NCI-H748 (cell line): ENCODE data around the gene S100G.
"Not testable (repeated sequence)": the region's sequence is repeated elsewhere in the genome, so short reads cannot be mapped to it uniquely, and the experiment has no call there.

ENCODE experiments used
- DNase-seq: peaks from one replicate; lab custom pipeline; 2025; ENCODE audit not compliant: unreplicated experiment; lab: John Stamatoyannopoulos, UW

S100G gene

GRCh38 chrX:16649858-16650257, at the start of gene S100G:
TSS of gene S100G (plus strand) at chrX:16650158. CDS start at chrX:16651007, 849 bp downstream.
- no peak for DNase-seq

- DNase-seq: no peak
These were observed 48.1 kb upstream of the S100G start for GRCh38 chrX:16601885-16602284.

- not testable (repeated sequence) for DNase-seq
These were observed 46.7 kb upstream of the S100G start for GRCh38 chrX:16603235-16603634.

- no peak for DNase-seq
These were observed 46.1 kb upstream of the S100G start for GRCh38 chrX:16603822-16604221.

GRCh38 chrX:16604337-16604736, 45.6 kb upstream of the S100G start:
- DNase-seq: no peak

GRCh38 chrX:16606142-16606720, 43.7 kb upstream of the S100G start:
- DNase-seq: no peak

- DNase-seq: no peak
These were observed 39.8 kb upstream of the S100G start for GRCh38 chrX:16610121-16610621.

- DNase-seq: not testable (repeated sequence)
These were observed 39.3 kb upstream of the S100G start for GRCh38 chrX:16610654-16611053.

- no peak for DNase-seq
These were observed 37.6 kb upstream of the S100G start for GRCh38 chrX:16612257-16612897.

- no peak for DNase-seq
These were observed 32.6 kb upstream of the S100G start for GRCh38 chrX:16617382-16617781.

GRCh38 chrX:16618422-16618821, 31.5 kb upstream of the S100G start:
- DNase-seq: no peak

- DNase-seq: no peak
These were observed 30.9 kb upstream of the S100G start for GRCh38 chrX:16619024-16619423.

- not testable (repeated sequence) for DNase-seq
These were observed 21.4 kb upstream of the S100G start for GRCh38 chrX:16628511-16628910.

- DNase-seq: no peak
These were observed 20.9 kb upstream of the S100G start for GRCh38 chrX:16628946-16629595.

- no peak for DNase-seq
These were observed 20.0 kb upstream of the S100G start for GRCh38 chrX:16629909-16630308.

- DNase-seq: no peak
These were observed 16.2 kb upstream of the S100G start for GRCh38 chrX:16633754-16634153.

GRCh38 chrX:16635040-16635439, 14.9 kb upstream of the S100G start:
- DNase-seq: no peak

- no peak for DNase-seq
These were observed 14.4 kb upstream of the S100G start for GRCh38 chrX:16635596-16635995.

- no peak for DNase-seq
These were observed 11.4 kb upstream of the S100G start for GRCh38 chrX:16638533-16638932.

- DNase-seq: no peak
These were observed 10.0 kb upstream of the S100G start for GRCh38 chrX:16639966-16640365.

- no peak for DNase-seq
These were observed 9.1 kb upstream of the S100G start for GRCh38 chrX:16640823-16641222.

GRCh38 chrX:16643176-16643575, 6.8 kb upstream of the S100G start:
- DNase-seq: peak; percentile 2
